HG02759 (cell line): ENCODE results near the gene ATF6.
"Not testable (repeated sequence)": the region's sequence is repeated elsewhere in the genome, so short reads cannot be mapped to it uniquely, and the experiment has no call there.

Source experiments
- ATAC-seq: cut with Tn5 transposase; IDR thresholded peaks from one replicate; pipeline ENCODE4 v1.9.1; 2021; ENCODE audit warnings: mild to moderate bottlenecking, moderate library complexity; ENCODE audit not compliant: unreplicated experiment

Gene ATF6

GRCh38 chr1:161825831-161826230 is 59.7 kb downstream of the ATF6 start:
- ATAC-seq = no peak

- ATAC-seq = no peak
Measured at GRCh38 chr1:161826478-161826877, 60.4 kb downstream of the ATF6 start.

GRCh38 chr1:161827786-161828185 is 61.7 kb downstream of the ATF6 start:
- ATAC-seq = no peak

GRCh38 chr1:161832299-161832907 is 66.3 kb downstream of the ATF6 start:
- ATAC-seq = not testable (repeated sequence)

- ATAC-seq = no peak
Measured at GRCh38 chr1:161834967-161835550, 68.9 kb downstream of the ATF6 start.

GRCh38 chr1:161836018-161836417 is 69.9 kb downstream of the ATF6 start:
- ATAC-seq = no peak

- ATAC-seq = no peak
Measured at GRCh38 chr1:161838362-161838761, 72.2 kb downstream of the ATF6 start.

GRCh38 chr1:161838885-161839284 is 72.8 kb downstream of the ATF6 start:
- ATAC-seq = no peak

- no peak for ATAC-seq
Measured at GRCh38 chr1:161839591-161839990, 73.5 kb downstream of the ATF6 start.

GRCh38 chr1:161840363-161840762 is 74.2 kb downstream of the ATF6 start:
- ATAC-seq = no peak

- ATAC-seq = no peak
Measured at GRCh38 chr1:161843156-161843555, 77.0 kb downstream of the ATF6 start.

- no peak for ATAC-seq
Measured at GRCh38 chr1:161844696-161845095, 78.6 kb downstream of the ATF6 start.

- ATAC-seq = no peak
Measured at GRCh38 chr1:161848676-161849075, 82.6 kb downstream of the ATF6 start.

- no peak for ATAC-seq
Measured at GRCh38 chr1:161849518-161849917, 83.4 kb downstream of the ATF6 start.

- no peak for ATAC-seq
Measured at GRCh38 chr1:161855260-161855659, 89.1 kb downstream of the ATF6 start.

- ATAC-seq = no peak
Measured at GRCh38 chr1:161858271-161858670, 92.2 kb downstream of the ATF6 start.

- ATAC-seq = no peak
Measured at GRCh38 chr1:161863549-161863948, 97.4 kb downstream of the ATF6 start.

GRCh38 chr1:161864577-161864976 is 98.5 kb downstream of the ATF6 start:
- ATAC-seq = no peak

- ATAC-seq = no peak
Measured at GRCh38 chr1:161866241-161866640, 100.1 kb downstream of the ATF6 start.

GRCh38 chr1:161868832-161869231 is 102.7 kb downstream of the ATF6 start:
- no peak for ATAC-seq

GRCh38 chr1:161869291-161869690 is 103.2 kb downstream of the ATF6 start:
- ATAC-seq = no peak

GRCh38 chr1:161872506-161872905 is 106.4 kb downstream of the ATF6 start:
- ATAC-seq = no peak

GRCh38 chr1:161879261-161879660 is 113.1 kb downstream of the ATF6 start:
- ATAC-seq = no peak
